CD4-positive, alpha-beta T cell treated with Interferon alpha-2 for 1 hour (primary cell): ENCODE measurements around the gene SLC22A1.
"Not testable (repeated sequence)": the region's sequence is repeated elsewhere in the genome, so short reads cannot be mapped to it uniquely, and the experiment has no call there.

ENCODE experiments used
- DNase-seq, 2 donors: peaks; one replicate each; pipeline ENCODE4 v3.0.0-alpha.2; 2020 to 2022

Gene SLC22A1

DNA sequence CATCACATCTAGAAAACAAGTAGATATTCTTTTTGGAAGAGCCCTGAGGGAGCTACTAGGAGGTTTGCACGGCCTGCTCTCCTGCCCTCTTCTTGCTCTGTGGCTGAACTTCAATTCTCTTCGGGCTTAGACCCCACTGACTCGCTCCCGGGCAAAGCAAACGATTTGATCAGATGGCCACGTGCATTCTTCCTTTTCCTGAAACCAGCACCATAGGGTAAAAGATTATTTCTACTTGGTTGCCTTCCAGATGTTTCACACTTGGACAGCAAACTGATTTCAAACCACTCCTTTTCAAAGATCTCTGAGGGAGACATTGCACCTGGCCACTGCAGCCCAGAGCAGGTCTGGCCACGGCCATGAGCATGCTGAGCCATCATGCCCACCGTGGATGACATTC is at the start of gene SLC22A1:
SLC22A1 (plus strand) TSS at position 258 of the 400 bp plus-strand sequence; CDS start at position 379, 121 bp downstream.
- DNase-seq, result no peak

DNA sequence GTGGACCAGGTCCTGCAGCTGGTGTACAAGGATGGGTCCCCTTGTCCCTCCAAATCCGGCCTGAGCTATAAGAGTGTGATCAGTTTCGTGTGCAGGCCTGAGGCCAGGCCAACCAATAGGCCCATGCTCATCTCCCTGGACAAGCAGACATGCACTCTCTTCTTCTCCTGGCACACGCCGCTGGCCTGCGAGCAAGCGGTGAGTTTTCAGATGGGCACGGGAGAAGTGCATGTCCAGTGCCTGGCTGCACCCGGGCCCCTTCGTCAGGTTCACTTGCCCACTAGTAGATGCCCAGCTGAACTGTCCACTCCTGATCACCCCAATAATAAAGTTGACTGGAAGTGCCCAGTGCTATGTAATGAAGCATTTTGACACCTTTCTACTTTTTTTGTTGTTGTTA is 48.3 kb upstream of the SLC22A1 start:
- DNase-seq, result no peak

DNA sequence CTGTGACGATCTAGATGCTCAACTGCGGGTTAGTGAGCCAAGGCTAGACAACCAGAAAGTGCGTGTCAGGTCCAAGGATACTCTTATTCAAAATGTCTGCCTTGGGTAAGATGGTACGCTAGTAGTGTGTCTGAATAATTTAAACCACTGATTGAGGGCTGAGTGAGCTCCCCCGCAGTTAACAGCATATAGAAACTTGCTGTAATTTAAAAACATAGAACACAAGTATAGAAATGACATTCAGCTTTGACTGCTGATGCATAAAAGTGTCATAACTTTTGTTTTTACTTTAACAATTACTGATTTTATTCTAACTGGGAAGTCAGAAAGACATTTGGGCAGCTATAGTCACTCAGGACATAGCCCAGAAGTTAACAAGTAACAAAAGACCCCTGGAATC is 45.6 kb upstream of the SLC22A1 start:
- DNase-seq, result no peak

DNA sequence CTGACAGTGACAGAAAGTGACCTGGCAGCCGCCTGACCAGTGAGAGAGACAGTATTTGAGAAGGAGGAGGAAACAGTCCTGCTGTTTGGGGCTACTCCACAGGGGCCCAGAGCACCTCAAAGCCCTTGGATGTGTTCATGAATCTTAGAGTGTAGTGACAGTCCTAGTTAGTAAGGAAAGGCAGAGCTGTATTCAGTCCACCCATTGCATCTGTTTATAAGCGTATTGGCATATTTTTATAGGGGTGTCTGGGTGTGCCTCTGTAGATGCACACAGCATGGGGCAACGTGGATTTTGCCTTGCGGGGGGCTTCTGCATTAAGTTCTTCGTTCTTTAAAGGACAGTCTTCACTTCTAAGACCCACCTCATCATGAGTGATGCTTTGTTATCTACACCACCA is 44.6 kb upstream of the SLC22A1 start:
- DNase-seq, result no peak

DNA sequence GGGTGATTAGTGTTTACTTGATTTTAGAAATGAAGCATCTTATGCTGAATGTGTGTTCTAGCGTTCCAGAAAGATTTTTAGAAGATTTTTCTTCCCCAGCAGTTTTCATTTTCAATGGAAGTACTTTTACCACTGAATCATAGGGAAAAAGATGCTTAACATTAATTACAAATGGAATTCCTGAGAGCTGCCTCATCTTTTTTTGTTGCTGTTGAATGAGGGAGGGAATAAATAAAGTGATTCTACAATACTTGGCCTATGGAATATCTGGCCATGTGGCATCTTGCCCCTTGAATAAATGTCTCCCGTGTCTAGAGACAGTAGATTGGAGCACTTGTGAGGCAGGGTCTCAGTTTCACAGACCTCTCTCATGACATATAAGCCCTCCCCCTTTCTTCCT is 44.1 kb upstream of the SLC22A1 start:
- no peak for DNase-seq

DNA sequence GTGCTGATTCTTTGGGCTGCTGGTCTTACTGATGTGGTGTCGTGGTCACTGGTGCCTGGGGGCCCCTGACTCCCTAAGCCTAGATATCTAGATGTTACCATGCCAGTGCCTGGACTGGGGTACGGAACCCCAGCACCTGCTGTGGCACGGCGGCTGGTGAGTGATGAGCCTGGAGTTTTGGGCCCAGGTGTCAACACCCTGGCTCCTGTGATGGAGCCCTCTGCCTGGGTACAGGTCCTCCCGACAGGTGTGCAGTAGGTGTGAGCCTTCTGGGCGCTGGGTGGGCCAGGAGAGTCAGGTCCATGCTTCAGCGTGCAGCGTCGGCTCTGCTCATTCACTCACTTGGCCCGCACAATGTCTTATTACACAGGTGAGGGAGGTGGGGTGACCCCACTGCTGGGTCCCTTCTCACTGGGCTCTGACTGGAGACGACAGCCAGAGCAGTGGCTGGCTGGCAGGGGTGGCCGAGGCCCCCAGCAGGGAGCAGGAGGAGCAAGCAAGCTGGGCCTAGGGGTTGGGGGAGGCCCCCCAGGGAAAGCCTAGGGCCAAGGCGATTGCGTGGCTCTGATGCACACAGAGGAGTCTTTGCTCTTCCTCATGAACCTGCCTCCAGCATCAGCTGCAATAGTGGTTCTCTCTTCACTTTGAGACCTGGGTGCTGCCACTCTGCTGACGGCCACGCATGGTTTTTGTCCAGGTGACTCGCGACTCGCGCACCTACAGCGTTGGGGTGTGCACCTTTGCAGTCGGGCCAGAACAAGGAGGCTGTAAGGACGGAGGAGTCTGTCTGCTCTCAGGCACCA is 42.5 kb upstream of the SLC22A1 start:
- DNase-seq, result no peak

DNA sequence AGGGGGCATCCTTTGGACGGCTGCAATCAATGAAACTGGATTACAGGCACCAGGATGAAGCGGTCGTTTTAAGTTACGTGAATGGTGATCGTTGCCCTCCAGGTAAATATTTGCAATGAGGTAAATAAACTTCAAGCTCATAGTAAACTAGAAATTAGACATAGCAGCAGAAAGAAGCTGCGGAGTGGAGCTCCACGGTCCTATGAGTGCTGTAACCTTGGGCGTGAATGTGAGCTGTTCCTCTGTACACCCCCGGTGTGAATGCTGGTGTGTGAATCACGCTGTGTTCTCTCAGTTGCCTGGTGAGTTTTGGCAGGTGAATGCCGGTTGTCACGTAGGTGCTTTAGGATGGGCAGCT is 42.0 kb upstream of the SLC22A1 start:
- no peak for DNase-seq

DNA sequence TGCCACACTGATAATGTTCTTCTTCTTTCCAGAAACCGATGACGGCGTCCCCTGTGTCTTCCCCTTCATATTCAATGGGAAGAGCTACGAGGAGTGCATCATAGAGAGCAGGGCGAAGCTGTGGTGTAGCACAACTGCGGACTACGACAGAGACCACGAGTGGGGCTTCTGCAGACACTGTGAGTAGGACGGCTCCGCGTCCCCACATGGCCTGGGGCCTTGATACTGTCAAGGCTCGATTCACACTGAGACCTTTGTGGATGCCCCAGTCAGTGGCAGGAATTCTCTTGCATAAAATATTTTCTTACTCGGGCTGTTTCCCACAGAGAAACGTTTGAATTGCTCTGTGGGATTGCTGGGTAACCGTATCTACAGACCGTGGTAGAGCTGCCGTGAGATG is 41.5 kb upstream of the SLC22A1 start:
- no peak for DNase-seq

DNA sequence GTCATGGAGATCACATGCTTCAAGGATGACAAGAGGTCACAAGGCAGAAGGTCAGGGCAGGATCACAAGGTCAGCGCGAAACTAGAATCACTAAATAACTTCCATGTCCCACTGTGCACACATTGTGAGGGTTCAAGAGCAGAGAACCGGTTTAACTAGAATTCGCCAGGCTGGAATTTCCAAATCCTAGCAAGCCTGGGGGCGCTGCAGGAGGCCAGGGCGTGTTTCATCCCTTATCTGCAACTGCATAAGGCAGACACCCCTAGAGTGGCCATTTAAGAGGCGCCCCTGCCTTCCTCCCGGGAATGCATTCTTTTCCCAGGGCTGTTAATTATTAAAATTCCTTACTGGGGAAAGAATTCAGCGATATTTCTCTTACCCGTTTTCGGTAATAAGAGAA is 40.2 kb upstream of the SLC22A1 start:
- DNase-seq, result no peak

DNA sequence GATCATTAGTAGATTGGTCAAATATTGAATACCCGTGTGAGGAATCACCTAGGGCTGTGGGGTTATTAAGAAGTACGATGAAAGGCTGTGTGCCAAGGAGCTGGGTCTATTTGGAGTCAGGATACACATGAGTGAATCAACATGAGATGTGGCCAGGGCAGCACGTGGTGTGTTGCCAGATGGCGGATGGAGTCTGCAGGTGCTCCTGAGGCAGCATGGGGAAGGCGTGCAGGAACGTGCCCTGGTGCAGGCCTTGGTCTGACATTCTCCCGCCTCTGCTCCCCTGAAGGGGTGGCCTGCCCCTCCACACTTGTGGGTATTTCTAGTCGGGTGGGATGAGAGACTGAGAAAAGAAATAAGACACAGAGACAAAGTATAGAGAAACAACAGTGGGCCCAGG is 39.0 kb upstream of the SLC22A1 start:
- DNase-seq, result no peak

DNA sequence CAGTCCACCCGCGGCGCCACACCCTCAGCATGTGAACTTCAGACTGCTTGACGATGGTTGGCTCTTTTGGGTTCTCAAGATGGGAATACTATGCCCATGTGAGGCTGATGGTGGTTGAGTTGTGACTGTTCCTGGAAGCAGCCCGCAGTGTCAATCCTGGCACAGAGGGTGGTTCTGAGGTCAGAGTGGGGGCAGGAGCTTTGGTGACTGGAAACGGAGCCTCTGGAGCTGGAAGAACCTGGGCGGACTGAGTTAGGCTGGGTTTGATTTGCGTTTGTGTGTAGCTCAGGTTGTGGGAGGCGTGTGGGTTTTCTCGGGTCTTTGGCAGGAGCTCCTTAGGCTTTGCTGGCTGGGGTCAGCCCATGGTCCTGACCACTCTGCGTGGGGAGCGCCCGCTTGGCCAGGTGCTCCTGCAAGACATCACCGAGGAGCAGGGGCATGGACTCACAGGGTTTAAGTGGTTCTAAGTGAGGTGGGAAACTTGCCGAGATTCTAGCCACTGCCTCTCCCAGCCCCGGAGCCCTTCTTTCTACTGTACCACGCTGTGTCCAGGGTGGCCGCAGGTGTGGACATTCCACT is 37.3 kb upstream of the SLC22A1 start:
- no peak for DNase-seq

DNA sequence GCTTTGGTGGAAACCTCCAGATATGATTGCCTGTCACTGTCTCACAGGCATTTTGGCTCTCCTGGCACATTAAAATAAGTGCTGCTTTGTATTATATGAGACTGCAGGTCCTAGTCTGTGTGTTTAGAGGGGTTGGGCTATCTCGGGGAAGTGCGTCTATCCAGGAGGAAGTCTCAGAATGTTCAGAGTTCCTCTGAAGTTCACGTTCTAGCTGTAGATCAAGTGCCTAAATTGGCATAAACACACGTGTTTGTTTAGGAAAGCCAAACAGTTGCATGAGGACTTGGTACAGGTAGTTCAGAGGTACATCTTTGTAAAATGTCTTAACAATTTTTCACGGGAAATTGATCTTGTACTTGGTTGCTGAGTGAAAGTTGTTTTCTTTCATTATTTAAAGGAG is 36.4 kb upstream of the SLC22A1 start:
- DNase-seq, result no peak

DNA sequence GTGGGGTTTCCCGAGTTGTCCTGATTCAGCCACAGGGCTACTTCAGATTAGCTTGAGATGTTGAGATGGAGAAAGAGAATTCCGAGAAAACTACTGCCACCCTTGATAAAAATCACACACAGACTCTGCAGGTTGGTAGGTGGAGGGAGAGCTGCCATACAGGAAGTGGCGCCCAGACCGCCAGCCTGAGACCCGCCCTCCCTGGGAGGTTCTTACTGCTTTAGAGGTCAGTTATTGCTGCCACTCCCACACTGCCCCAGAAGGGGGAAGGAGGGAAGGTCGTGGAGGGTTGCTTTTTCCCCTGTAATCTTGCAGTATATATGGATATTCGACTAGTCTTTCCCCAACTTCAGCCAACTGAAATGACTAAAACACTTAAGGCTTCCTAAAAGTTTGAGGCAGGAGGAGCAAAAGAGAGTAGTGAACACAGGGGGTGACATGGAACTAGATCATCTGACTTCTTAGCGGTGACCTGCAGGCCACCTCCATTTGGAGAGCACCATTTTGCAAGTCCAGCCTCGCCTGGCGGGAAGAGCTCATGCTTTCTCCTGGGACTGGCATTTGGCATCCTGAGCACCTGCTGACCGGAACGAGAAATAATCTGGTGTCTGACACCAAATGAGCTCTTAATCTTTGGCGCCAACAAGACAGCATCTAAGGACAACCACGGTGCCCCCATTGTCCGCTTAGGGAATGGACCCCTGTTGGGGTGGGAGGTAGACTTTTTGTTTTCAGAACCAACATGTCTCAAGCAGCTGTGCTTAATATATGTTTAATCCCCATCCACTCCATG is 35.7 kb upstream of the SLC22A1 start:
- DNase-seq, result no peak

DNA sequence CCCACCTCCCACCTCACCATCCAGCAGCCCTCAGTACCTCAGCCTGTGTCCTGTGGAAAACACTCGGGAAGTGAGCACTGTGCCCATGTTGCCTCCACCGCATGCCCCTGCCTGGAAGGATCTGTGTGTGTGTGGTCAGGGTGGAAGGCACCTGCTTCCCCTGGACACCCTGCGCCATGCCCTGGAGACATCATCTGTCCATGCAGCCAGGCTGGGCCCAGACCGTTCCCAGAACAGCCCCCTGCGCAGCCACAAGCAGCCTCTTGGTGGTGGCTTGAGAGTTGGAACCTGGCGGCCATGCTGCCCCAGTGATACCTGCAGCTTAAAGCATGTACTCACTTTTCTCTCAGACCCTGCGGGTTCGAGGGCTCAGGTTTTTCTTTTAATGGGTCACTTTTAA is 34.9 kb upstream of the SLC22A1 start:
- DNase-seq, result no peak

DNA sequence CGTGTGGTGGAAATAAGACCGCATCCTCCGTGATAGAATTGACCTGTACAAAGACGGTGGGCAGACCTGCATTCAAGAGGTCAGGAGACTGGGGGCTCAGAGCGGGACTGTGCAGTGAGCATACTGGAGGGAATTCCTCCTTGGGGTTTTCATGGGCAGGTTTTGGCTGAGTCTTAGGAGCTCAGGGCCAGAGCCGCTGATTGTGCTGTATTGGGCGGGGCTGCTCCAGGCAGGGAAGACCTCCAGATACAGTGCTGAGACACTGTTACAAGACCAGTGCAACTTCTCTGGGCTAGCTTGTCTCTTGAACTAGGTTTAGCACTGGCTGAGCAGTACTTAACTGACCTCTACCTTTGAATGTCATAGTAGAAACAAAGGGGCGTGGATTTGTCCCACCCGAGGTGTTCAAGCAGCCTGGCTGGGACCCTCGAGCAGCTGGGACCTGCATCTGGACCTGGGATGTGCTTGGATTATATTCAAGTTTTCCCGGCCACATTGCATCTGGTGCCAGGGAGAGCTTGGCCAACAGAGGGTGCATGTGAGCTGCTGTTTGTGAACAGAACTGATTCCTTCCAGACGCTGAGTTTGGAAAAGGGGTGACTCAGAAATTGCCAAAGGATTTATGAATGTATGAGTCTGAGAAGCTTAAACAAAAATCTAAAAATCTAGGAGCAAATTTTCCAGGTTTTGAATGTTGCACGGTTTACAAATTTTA is 33.4 kb upstream of the SLC22A1 start:
- peak in 1 of 2 donors; percentile 12 for DNase-seq

DNA sequence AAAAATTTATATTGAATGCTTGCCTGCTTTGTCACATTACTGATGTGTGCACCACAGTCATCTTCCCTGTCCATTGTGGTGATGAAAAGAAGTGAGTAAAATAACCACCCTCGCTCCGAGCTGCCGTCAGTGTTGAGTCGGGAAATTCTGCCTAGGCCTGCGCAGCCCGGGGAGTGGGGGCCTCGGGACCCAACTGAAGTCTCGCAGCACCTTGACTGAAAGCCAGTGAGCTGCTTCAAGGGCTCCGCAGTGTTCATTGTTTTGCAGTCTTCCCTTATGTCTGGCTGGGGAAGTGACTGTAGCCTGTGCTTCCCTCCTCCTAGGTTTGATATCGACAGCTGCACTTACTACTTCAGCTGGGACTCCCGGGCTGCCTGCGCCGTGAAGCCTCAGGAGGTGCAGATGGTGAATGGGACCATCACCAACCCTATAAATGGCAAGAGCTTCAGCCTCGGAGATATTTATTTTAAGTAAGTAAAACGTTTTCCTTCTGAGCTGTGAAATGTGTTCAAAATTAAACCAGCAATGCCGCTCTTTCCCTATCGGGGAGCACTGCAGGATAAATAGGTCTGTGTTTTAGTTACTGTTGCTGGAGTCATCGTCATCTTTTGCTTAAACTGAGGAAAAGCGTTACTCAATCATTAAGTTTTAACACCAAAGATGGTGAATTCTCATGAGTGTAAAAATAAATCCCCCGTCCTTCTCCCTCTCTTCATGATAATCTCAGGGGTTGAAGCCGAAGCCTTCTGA is 32.7 kb upstream of the SLC22A1 start:
- DNase-seq, result no peak

DNA sequence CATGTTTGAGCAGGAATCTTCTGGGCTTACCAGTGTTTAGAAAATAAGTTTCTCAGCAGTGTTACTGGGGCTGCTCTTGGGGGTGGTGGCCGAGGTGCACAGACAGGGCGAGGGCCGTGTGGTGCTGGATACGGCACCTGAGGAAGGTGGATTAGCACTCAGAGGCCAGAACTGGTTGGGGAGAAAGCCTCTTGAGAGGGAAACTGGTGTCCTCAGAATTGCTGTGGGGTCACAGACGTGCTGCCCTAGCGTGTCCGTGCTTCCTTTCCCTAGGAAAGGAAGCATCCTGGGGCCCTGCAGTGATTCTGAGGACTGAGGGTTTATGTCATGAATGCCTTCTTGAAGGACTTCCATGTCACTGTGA is 32.1 kb upstream of the SLC22A1 start:
- DNase-seq, result no peak

DNA sequence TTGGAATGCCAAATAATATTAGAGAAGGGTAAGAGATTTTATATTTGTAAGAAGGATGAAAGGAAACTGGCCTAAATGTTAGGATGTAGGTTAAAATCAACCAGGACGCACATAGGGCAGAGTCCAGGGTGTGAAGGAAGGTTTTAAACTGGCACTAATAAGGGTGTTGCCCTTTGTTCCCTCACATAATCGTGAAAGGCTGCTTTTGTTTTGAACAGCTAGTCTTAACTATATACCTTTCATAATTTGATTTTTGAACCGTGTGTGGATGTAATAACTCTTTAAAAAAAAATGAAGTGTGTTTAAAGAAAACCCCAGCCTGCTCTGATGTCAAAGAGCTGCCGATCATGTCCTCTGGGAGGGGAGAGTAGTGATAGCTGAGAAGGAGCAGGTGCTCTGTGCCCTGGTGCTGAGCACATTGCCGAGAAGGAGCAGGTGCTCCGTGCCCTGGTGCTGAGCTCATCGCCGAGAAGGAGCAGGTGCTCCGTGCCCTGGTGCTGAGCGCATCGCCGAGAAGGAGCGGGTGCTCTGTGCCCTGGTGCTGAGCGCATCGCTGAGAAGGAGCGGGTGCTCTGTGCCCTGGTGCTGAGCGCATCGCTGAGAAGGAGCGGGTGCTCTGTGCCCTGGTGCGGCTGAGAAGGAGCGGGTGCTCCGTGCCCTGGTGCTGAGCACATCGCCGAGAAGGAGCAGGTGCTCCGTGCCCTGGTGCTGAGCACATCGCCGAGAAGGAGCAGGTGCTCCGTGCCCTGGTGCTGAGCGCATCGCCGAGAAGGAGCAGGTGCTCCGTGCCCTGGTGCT is 31.0 kb upstream of the SLC22A1 start:
- not testable (repeated sequence) for DNase-seq

DNA sequence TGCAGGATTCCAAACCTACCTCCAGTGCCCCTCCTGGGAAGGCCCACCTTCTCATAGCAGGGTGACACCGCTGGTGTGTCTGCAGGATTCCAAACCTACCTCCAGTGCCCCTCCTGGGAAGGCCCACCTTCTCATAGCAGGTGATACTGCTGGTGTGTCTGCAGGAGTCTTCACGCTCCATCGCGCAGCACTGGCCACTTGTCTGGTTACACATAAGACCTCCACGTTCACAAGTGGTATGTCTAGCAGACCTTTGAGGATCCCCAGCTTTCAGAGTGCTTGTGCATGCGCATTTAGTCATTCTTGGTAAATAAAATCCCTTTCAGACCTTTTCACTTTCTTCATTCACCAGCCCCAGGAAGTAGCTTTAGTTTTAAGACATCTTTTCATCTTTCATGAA is 29.4 kb upstream of the SLC22A1 start:
- not testable (repeated sequence) for DNase-seq

DNA sequence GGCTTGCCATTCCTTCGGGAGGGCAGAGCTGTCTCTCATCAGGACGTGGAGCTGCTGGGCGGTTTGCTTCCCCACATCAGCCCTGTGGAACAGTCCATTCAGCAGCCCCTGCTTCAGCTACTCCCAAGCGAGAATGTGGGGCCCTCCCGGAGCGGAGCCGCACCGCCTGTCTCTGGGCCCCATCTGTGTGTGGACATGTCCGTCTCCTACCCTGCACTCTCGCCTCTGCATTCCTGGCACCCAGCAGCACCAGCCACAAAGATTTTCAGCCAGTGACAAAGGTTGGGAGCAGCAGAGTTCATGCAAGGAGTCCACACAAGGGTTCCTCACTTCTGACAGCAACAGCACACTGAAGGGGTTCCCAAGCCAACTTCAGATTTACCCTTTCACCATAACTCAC is 29.0 kb upstream of the SLC22A1 start:
- no peak for DNase-seq

DNA sequence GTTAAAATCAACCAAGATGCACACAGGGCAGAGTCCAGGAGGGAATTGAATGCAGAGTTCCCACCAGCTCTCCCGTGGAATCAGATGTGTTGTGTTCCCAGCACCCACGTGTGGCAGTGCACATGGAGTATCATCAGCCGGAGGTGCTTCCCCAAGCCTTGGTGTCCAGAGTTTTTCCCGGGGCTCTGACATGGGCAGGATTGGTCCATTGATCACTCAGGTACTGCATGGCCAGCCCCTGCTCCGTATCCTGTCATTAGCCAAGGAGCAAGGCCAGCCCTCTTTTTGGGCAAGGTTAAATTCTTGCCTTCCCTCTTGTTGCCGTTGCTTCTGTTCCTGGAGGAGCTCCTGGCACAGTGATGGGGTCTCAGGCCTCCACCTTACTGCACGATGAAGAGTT is 28.6 kb upstream of the SLC22A1 start:
- no peak for DNase-seq

DNA sequence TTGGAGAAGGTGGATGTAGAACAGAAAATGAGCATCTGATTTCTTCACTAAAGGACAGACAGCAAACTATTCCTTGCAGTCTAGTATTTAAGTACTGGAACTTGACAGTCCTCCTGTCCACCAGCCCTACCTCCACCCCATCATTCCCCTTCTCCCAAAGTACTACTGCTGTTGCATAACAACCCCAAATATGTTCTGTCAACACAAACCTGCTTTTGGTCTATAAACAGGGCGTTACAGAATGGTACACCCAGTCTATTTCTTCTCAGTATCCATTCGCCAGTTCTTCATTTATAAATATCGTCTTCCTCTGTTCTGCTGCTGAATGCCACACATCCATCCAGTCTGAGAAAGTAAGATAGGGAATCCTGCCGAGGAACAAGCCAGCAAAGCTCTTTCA is 27.7 kb upstream of the SLC22A1 start:
- DNase-seq, result no peak
